CD4-positive, alpha-beta T cell treated with Interleukin-6 for 4 hours (primary cell): ENCODE results near the gene CEP55.

Source experiments
- DNase-seq: peaks from one replicate; pipeline ENCODE4 v3.0.0-alpha.2; 2020; ENCODE audit warnings: mixed read lengths

Gene CEP55

DNA sequence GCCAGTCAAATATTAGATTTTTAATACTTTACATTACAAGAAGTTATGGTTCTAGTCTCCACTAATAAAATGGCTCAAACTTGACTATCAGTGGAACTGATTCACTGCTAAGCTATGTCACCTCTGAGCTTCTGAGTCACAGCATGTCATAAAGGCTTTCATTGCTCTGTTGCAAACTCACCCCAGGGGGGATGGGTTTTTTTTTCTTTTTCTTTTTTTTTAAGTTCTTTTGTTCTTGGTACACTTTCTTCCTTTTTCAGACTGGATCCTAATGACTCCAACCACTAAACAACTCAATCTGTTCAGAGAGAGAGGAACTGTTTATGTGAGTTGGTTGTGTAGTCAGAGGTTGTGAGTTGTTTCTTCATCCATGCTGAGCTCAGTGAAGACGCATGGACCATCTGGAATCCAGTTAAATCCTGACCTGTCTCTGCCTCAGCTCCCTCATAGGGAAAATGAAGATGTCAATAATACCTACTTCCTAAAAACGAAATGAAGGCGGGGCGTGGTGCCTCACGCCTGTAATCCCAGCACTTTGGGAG is 25.2 kb upstream of the CEP55 start:
- DNase-seq, result no peak

DNA sequence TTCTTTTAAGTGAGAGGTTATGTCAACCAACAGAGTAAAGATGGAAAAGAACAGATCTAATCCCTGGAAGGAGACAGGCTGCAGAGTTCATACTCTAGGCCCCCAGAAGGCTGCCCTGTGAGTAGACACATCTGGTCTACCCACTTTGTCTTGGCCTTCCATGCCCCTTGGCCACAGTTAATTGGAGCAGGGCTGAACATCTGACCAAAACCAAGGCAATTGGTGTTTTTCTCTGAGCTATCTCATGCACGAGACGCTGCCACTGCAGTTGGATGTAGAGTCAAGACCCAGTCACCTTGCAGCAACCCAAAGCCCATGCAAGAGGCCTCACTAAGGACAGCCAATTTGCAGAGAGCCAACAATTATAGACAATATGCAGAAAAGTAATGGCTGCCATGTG is 23.3 kb upstream of the CEP55 start:
- DNase-seq, result no peak

DNA sequence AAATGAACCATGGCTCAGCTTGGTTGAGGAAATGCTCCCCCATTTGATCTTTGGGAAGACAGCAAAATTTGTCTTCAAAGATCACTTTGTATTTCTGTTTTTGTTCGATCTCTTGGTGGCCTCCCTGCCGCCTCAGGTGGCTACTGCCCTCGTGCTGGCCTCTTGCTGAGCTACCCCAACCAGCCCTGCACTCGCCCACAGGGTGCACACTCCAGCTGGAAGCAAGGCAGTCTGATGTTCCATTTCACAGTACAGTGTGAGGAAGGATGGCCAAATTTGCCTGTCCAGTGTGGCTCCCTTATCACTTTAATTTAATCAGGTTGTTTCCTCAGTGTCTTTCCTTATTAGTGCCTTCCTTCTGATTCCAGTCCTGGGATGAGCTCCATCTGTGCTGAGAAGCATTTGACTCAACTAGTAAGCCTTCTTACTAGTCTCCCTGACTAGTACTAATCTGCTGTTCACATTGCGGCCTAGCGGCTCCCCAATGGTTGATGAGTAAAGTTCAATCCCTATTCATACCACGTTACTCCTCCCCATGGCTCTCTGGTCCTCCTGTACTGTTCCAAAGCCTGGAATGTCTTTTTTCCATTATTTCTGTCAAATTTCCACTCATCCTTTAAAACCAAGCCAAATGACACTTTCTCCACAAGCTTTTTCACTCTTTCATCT is 22.5 kb upstream of the CEP55 start:
- no peak for DNase-seq

DNA sequence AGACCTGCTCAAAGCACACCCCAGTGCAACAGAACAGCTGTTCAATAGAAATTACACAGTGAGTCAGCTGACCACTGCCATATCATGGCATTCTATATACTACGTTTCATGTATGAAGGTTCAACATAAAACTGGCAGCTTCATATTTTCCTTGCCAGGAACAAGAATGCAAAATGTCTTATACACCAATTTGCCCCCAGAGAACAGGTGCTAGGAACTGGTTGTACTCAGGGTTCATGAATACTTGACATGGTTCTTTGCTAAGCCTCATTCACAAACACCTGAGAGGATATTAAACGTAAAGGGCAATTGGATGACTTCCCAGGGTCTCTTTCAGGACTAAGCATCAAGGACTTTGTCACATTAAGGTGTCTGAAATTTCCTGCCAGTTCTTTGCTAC is 21.2 kb upstream of the CEP55 start:
- DNase-seq, result no peak

DNA sequence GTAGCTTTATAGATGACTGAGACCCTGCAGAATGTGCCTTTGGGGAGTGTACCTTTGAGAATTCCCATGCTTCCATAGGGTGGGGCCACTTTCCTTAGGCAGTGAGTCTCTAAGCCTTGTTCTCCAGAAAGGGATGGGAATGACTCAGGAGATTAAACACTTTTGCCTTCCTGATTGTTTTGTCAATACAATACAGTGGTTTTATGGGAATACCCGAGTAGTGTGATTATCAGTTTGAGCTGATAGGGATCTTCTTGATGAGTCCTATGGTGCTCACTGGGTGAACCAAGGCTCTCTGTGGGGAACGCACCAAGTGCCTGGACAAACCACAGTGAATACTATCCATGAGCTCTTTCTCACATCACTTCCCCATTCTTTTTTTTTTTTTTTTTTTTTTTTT is 20.5 kb upstream of the CEP55 start:
- DNase-seq, result no peak

DNA sequence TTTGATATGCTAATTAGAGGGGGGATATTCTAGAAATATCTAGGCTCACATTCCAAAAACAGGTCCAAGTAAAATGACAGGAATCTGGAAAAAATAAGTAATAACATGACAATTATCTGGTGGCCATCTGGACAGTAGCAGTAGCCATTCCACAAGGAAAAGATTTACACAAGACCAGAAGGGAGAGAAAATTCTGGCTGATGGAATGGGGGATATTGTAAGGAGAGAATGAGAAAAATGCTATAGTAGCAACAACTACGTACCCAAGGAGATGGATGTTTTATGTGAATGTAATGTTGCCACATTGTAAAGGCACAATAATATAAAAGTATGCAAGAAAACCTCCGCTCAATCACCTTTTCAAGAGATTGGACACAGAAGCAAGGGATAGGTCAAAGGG is 19.7 kb upstream of the CEP55 start:
- DNase-seq, result no peak

DNA sequence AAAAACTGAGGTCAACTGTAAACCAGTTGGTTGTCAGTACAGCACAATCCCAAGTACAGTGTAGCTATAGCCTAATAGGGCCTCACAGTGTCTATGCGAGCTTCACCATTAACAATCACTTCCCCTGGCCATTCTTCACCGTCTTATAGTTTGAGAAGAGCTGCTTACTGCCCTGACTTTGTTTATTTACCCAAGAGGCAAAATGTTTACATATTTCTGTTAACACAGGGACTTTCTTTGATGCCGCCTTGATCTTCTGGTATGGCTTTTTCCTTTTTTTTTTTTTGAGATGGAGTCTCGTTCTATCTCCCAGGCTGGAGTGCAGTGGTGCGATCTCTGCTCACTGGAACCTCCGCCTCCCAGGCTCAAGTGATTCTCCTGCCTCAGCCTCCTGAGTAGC is 17.5 kb upstream of the CEP55 start:
- DNase-seq, result no peak

DNA sequence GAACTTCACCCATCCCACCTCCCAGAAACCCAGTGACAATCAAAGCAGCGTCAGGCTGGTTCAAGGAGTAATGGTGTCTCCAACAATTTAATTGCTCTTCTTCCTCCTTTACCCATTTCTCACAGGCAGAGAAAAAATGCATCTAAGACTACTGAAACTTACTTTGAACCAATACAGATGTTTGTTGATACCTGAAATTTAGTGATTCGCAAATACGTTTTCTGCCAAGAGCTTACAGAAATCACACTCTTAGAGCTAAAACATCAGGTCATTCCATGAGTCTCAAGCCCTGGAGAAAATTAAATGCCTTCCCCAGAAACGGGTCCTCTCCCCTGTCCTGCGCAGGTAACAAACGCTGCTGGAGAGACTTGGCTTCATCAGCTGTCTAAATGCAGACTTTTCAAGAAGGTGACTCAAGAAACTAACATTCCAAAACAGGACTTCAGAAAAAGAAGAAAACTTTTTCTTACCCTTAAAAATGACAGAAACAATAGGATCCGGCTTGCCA is 14.7 kb upstream of the CEP55 start:
- no peak for DNase-seq

DNA sequence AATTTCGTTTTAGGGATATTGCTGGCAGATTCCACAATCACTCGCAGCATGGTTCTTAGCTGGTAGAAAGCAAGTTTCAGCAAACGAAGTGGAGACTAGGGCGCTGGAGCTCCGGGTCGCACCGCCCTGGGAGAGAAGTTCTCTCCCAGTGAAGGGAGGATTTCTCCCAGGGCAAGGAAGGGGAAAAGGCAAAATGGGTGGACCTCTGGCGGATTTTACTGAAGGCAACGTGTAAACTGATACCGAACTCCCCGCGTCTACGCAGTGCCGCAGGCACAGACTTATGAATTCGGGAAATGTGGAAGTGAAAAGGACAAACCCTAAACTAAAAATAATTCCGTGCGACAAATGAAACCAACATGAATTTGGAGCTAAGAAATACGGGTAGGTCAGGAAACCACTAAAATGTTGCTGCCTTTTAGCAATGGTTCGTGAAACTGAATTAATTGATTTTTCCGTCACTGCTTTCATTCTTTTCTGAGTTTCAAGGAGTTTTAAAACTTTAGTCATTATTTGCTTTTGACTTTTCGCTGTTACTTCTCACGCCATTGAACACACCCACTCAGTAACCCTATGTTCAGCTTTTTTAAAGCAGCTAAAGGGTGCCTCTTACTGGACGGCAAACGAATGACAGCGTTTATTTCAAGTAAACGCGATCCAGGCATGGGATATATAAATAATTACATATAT is 14.1 kb upstream of the CEP55 start, which contains the start of gene MYOF:
MYOF (minus strand) TSS at position 190 of the 690 bp plus-strand sequence; CDS start at position 50, 140 bp downstream.
- peak; percentile 55 for DNase-seq

DNA sequence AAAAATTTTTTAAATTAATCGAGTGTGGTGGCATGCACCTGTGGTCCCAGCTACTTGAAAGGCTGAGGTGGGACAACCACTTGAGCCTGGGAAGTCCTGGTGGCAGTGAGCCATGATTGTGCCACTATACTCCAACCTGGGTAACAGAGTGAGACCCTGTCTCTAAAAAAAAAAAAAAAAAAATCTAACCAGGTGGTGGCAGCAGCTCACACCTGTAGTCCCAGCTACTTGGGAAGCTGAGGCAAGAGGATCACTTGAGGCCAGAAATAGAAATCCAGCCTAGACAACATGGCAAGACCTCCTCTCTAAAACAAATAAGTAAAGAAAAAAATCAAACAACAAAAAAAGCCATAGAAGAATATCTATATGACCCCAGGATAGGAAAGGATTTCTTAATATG is 10.7 kb upstream of the CEP55 start:
- no peak for DNase-seq

DNA sequence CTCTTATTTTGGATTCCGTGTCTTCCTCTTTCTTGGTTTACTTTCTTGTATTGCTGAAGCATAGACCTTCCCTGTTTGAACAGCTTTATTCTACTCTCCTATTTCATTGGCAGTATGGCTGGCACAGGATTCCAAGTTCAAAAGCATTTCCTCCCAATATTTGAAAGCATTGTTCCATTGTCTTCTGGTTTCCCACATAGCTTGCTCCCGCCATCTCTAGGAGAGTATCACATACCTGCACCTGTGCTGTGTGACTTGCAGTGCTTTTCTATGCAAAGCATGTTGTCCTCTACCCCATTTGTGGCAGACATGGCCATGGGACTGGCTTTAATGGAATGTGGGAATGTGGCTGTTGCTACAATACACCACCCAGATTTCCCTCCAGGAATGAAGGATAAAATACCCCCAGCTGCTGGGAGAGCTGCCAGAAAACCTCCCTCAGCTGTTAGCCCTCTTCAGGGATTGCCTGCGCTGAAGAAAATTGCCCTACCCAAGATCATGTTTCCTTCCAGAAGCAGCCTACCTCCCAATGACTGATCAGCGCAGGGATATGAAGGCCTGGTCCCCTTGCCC is 7.4 kb upstream of the CEP55 start:
- DNase-seq, result no peak

DNA sequence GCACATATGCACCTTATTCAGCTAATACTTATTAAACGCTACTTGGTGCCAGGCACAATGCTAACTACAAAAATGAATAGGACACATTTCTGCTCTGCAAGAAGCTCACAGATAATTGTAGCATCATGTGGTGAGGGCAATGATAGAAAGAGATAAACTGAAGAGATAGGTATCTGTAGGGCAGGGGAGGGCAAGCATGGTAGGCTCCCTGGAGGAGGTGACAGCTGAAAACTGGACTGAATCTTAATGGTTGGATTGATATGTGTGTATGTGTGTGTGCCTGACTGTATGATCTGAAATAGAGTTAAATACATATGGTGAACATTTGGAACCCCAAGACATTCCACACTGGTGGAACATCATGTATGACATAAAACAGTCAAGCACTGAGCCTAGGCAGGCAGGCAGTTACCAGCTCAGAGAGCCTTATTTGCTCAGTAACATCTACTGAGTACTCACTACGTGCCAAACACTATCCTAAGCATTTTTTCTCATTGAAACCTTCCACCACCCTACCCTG is 4.8 kb upstream of the CEP55 start:
- DNase-seq, result no peak

DNA sequence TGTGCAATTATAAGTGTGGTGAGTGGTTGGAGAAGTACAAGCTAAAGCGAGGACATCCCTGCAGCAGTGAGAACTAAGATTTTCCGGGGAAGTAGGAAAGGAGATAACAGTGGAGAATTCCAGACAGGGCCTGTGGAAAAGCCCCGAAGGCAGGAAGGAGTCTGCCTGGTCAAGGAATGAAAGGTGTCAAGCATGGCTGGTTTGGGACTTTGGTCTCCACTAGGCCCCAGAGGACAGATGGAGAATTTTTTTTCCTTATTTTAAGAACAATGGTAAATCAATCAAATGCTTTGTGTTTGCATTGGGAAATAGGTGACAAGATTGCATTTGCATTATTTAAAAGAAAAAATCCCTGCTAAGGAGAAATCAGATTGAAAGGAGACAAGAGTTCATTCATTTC is 3.2 kb upstream of the CEP55 start:
- no peak for DNase-seq

DNA sequence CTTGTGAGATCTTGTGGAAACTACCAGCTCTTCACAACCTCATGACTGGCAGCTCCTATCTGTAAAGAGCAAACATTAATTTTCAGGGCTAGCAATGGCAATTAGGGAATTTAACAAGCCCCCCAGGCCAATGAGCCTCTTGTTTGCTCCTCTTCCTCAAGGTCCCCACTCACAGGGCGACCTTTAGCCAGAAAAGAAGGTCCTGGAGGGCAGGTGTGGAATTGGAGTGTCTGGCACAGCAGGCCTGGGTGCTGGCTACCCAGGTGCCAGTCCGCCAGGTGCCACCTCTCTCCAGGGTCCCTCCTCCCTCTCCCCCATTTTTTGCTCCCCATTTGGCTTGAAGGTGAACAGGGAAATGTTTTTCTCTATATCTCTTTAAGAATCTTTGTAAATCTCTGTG is 1.9 kb upstream of the CEP55 start:
- no peak for DNase-seq

DNA sequence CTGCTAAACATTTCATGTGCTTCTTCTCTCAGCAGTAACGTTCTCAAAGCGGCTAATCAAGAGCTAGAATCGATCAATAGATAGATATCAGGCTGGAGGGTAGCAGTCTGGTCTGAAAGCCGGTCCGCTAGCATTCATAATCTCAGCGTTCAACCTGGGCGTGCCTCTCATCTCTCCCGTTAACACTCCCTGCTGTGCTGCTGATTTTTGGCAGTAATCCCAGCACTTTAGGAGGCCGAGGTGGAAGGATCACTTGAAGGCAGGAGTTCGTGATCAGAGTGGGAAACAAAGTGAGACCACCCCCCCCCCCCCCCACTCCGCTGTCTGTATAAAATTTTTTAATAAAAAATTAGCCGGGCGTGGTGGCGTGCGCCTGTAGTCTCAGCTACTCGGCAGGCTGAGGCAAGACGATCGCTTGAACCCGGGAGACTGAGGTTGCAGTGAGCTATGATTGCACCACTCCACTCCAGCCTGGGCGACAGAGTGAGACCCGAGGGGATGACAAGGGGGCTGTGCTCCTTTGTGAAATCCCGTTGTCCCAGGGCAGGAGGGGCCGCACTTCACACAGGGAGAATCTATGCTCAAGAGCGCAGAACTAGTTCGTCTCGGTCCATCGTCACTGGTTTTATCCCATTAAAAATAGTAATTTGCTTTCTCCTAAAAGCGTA is 624 bp upstream of the CEP55 start:
- DNase-seq, result no peak

DNA sequence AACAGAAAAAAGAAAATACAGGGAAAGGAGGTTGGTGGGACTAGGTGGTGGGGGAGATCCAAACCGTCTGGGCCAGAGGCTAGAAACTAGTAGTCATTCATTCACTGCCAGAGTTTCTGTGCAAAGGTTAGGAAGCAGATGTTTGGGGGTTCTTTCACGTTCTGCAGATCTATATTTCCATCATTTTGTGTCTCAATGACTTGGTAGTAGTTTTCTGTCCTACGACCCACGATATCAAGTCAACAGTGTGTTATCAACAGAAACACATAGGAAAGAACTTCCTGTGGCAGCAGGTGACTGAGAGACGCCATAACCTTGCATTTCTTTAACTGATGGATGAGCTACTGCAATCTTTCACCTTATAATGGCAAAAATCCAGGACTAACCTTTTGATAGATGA is 1.8 kb downstream of the CEP55 start:
- no peak for DNase-seq

DNA sequence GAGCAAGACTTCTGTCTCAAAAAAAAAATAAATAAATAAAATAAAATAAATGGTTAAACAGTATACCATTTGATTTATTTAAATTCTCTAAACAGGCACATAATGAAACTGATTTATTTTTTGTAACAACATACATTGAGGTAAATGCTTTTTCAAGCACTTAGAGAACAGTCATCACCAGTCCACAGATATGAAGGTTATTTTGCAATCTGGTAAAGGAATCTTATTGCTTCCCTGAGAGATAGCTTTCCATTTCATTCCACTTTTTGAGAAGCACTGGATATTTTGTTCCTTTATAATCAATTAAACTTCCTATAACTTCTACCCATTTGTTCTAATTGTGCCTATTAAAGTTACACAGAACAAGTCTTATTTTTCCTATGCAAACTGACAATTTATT is 5.2 kb downstream of the CEP55 start:
- DNase-seq, result no peak

DNA sequence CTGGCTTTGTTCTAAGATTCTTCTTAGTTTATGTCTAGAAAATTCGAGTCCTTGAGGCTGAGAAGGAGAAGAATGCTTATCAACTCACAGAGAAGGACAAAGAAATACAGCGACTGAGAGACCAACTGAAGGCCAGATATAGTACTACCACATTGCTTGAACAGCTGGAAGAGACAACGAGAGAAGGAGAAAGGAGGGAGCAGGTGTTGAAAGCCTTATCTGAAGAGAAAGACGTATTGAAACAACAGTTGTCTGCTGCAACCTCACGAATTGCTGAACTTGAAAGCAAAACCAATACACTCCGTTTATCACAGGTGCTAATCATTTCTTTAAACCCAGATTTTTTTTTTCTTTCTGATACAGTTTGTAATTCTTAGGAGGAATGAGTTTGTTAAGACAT is 6.7 kb downstream of the CEP55 start:
- DNase-seq, result no peak

DNA sequence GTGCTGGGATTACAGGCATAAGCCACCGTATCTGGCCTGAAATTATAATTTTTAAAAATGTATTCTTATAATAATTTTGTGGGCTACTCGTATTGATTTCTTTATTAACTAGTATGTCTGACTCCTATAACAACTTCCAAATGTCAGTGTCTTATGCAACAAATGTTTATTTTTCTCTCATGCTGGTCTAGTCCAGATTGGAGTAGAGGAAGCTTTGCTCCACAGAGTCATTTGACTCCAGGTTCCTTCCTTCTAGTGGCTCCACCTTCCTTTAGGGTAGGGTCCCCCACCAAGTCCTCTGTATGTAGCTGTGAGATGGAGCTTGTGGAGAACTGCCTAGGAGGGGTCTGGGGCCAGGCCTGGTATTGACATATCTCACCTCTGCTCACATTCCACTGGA is 8.7 kb downstream of the CEP55 start:
- no peak for DNase-seq

DNA sequence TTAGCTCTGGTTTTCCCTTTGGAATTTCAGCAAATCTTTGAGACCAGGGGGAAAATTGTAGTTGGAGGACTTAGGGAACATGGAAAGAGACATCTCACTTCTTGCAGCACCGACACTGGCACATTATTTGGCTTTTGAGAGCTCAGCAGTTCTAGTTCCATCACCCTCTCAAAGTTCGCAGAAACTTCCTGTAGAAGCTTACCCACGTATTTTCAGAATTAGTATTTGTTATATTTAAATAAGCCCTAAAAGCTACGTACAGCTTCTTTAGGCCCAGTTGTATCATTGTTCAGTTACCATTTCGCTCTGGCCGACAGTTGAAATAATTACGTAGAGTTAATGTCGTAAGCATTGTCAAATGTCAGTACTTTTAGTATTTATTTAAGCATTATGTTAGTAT is 13.4 kb downstream of the CEP55 start:
- DNase-seq, result no peak

DNA sequence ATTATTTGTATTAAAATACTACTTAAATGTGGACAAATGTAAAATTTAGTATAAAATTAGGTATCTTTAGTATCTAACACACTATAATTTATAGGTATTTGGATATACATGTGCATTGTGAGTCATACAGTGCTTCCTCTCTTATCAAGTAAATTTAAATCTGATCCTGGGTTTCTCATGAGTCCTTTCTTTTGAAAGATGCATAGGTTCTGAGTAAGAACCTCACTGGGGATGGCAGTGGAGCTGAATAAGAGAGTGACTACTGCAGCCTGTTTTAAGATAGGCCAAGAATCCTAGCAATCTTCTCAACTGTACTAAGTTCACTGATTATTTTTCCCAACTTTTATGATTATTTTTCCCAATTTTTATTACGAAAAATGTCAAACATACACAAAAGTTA is 16.2 kb downstream of the CEP55 start:
- no peak for DNase-seq

DNA sequence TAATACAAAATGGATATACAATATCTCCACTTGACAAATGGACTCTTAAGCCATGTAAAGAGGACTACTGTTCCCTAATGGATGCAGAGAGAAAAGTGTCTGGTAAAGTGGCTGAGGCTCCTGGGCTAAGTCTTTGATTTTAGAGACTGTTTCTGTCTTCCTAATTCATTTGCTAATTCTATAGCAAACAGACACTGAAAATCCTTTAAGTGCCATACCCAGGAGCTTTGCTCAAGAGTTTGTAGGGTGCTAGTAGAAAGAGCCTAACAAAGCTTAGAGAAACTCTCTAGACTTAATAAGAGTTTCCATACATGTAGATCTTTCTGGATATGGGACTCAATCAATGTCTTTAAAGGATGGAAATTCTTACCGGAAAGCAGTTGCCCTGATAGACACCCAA is 16.7 kb downstream of the CEP55 start:
- no peak for DNase-seq

DNA sequence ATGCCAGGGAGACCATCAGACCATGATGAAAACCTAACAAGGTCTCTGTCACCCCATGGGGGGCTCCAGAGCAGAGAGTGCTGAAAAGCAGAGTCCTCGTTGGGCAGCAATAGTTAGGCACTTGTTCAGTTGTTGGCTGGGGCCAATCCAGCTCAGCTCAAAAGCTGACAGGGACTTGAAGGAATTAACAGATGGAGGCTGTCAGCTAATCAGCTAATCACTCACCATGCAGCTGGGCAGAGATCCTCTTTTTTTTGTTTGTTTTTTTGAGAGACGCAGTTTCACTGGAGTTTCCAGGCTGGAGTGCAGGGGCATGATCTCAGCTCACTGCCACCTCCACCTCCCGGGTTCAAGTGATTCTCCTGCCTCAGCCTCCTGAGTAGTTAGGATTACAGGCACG is 18.1 kb downstream of the CEP55 start:
- no peak for DNase-seq
